GM18951 (cell line): ENCODE measurements around the gene CASR.
"Not testable (repeated sequence)": the region's sequence is repeated elsewhere in the genome, so short reads cannot be mapped to it uniquely, and the experiment has no call there.

Experiments
- POLR2A ChIP-seq: IDR thresholded peaks from 4 replicates; pipeline ENCODE4 v1.6.1; 2011; ENCODE audit warnings: mild to moderate bottlenecking; ENCODE audit not compliant: insufficient read length, insufficient read depth; ENCODE audit errors: extremely low read depth
- in situ Hi-C: fragments of 300-500 bp; cut with MboI; formaldehyde crosslinking; loops from one replicate; pipeline ENCODE4 v1.12.0; 2022; ENCODE audit warnings: low sequenced_read_pairs, mixed read lengths, inconsistent platforms; ENCODE audit not compliant: unreplicated experiment

Gene CASR

GRCh38 chr3:122183521-122183892 is at the start of gene CASR:
CASR (plus strand) TSS chr3:122183668; CDS start chr3:122254190, 70,522 bp downstream.
- no peak for TF ChIP-seq POLR2A
- in situ Hi-C loops = no loop called here

- TF ChIP-seq POLR2A = no peak
- in situ Hi-C loops = no loop called here
Measured at GRCh38 chr3:122146466-122146865, 37.0 kb upstream of the CASR start.

- no peak for TF ChIP-seq POLR2A
- in situ Hi-C loops = no loop called here
Measured at GRCh38 chr3:122148941-122149627, 34.4 kb upstream of the CASR start.

- TF ChIP-seq POLR2A = no peak
- in situ Hi-C loops = no loop called here
Measured at GRCh38 chr3:122151480-122151879, 32.0 kb upstream of the CASR start.

- in situ Hi-C loops = not testable (repeated sequence)
Measured at GRCh38 chr3:122164983-122165382, 18.5 kb upstream of the CASR start.

- TF ChIP-seq POLR2A = no peak
- in situ Hi-C loops = no loop called here
Measured at GRCh38 chr3:122167630-122168029, 15.8 kb upstream of the CASR start.

- in situ Hi-C loops = no loop called here
Measured at GRCh38 chr3:122168044-122168443, 15.4 kb upstream of the CASR start.

GRCh38 chr3:122169911-122170310 is 13.6 kb upstream of the CASR start:
- no peak for TF ChIP-seq POLR2A
- in situ Hi-C loops = no loop called here

More at GRCh38 chr3:122168044-122168443, 15.4 kb upstream of the CASR start:
- no peak for TF ChIP-seq POLR2A

- in situ Hi-C loops = not testable (repeated sequence)
Measured at GRCh38 chr3:122171361-122171760, 12.1 kb upstream of the CASR start.

- no peak for TF ChIP-seq POLR2A
- in situ Hi-C loops = no loop called here
Measured at GRCh38 chr3:122178711-122179110, 4.8 kb upstream of the CASR start.

- in situ Hi-C loops = no loop called here
Measured at GRCh38 chr3:122183893-122184590, 574 bp downstream of the CASR start.

GRCh38 chr3:122184591-122184929 is 1.1 kb downstream of the CASR start:
- TF ChIP-seq POLR2A = no peak
- in situ Hi-C loops = no loop called here

More at GRCh38 chr3:122183893-122184590, 574 bp downstream of the CASR start:
- no peak for TF ChIP-seq POLR2A

- in situ Hi-C loops = no loop called here
- no peak for TF ChIP-seq POLR2A
Measured at GRCh38 chr3:122186372-122186771, 2.9 kb downstream of the CASR start.

GRCh38 chr3:122188737-122189136 is 5.3 kb downstream of the CASR start:
- TF ChIP-seq POLR2A = no peak
- in situ Hi-C loops = no loop called here
